ENCODE measurements around the gene VPS39.

The VPS39 gene

DNA sequence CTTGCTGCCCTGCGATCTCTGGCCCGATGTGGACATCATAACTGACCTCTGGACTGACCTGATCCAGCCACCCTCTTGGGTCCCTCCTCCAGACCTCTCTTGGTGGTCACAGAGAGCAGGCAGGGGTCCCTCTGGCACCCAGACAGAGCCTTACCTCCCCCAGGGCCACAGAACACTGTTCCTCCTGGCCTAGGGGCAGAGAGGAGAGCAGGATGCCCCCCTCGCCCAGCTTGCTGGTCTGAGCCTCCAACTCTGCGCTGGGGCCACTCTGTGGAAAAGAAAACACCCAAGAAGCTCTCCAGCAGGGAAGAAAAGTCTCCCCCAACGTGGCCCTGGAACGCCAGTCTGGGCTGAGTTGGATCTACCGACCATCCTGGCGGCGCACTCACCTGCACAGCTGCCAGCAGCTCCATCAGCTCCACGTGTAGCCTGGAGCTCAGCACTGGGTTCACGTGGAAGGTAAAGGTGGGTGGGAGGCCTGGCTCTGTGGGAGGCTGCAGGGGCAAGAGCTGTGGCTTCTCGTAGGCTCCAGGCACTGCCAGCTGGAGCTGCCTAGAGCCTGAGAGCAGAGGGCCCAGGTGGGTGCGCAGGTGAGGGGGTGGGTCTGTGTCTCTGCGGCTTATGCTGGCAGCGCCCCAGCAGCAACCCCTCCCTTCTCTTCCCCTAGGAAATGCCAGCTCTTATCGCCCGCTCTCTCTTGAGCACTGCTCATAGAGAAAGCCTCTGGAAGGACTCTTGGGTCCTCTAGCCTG lies 57.7 kb downstream of the VPS39 start:
- H3K4me3 ChIP-seq (ENCODE audit: low read length): no peak overlapping the region
- no peak for DNase-seq (ENCODE audit: low read depth, low spot score)

DNA sequence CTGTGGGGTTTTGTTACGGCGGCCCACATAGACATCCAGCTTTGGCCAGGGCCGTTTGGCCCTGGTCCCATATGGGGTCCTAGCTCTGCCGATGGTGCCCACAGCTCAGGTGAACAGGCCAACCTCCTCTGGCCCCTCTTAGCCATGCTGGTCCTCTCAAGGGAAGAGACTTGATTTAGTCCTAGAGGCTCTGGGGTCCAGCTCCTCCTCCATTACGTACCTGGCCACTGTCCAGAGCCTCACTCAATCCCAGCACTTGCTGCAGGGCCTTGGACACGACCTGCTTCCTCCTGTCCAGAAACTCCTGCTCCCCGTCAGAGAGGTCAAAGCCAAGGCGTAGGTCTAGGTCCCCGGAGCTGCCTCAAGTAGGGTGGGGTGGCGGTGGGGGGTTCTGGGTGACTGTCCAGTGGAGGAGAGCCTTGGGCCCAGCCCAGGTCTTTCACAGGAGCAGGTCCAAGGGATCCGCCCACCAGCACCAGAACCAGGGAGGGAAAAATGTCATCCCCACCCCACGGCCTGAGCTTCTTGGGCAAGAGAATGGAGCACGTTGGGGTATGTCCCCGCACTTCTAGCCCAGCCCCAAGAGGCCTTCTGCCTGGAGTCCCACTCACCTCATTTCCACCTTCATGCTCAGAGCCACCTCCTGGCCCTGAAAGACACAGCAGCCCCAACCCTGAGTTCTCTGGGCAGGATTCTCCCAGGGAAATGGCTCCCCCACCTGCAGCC lies 58.4 kb downstream of the VPS39 start:
- no peak overlapping the region for H3K4me3 ChIP-seq (ENCODE audit: low read length)
- DNase-seq (ENCODE audit: low read depth, low spot score): no peak

DNA sequence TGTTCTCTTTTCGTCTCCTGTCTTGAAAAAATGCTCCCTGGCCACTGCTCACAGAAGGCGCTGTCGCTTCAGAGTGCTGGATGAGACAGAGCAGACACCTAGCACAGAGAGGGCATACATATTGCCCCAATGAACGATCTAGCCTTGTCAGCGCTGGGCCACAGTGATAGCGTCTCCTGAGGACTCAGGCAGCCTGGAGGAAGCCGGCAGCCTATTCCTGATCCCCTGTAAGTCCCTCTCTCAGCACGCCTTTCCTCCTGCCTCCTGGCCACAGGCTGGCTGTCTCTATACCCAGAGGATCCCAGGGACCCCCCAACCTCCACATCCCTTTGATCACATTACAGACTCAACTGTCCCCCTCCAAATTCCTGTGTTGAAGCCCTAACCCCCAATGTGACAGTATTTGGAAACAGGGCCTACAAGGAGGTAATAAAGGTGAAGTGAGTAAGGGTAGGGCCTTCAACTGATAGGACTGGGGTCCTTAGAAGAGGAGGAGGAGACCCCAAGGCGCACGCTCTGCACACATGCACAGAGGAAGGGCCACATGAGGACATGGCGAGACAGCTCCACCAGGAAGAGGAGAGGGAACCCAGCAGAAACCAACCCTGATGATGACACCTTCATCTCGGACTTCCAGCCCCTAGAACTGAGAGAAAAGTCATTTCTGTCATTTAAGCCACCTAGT lies 59.2 kb downstream of the VPS39 start:
- no peak overlapping the region for H3K4me3 ChIP-seq (ENCODE audit: low read length)
- no peak for DNase-seq (ENCODE audit: low read depth, low spot score)

DNA sequence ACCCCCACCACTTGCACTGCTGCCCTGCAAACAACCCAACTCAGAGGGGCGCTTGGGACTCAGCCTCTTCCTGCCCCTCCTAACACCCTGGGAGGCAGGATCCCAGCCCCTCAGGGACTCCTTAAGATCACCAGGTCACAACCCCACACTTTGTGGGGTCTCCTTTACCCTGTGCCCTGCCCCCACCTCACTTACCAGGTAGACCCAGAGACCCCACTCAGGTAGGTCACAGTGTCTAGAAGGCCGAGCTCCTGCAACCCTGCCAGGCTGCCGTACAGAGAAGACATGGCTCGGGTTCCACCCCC lies 60.7 kb downstream of the VPS39 start:
- no peak for DNase-seq (ENCODE audit: low read depth, low spot score)
- H3K4me3 ChIP-seq (ENCODE audit: low read length): no peak overlapping the region

DNA sequence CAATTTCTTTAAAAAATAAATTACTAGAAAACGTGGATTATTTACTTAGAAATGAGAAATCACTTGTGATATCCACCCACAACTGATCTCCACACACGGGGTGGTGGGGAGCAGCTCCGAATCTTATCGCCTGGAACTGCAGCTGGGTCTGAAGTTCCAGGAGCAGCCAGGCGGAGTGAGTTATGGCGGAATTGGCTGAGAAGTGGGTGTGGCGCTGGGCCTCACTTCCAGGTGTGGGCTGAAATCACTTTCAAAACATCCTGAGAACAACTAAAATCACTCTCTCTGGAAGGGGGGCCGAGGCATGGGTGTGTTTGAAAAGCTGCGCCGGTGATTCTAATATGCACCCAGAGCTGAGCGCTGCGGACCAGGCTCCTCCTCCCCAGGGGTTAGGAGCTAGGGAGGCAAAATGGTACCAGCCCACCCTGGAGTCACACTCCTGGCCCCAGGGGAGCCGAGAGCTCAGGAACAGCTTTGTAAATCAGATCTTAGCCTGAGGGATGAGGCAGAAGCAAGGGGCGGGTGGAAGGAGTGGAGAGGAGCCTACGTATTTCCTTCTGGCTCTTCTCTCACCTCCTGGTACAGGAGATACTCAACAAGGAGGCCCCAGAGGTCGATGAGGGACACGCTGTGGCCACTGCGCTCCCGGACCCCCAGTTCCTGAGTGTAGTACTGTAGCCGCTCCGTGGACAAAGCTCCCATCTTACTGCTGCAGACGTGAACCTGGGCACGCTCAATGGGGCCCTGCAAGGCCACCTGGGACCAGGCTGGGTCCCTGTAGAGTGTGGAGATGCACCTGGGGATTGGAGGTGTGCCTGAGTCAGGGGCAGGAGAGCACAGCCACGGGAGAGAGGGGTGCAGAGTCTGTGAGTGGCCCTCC lies 61.3 kb downstream of the VPS39 start:
- DNase-seq (ENCODE audit: low read depth, low spot score): no peak
- H3K4me3 ChIP-seq (ENCODE audit: low read length): no peak overlapping the region

- H3K4me3 ChIP-seq (ENCODE audit: low read length): no peak overlapping the region
- no peak for DNase-seq (ENCODE audit: low read depth, low spot score)
Measured at GRCh38 chr15:42145546-42146455, 62.3 kb downstream of the VPS39 start.

DNA sequence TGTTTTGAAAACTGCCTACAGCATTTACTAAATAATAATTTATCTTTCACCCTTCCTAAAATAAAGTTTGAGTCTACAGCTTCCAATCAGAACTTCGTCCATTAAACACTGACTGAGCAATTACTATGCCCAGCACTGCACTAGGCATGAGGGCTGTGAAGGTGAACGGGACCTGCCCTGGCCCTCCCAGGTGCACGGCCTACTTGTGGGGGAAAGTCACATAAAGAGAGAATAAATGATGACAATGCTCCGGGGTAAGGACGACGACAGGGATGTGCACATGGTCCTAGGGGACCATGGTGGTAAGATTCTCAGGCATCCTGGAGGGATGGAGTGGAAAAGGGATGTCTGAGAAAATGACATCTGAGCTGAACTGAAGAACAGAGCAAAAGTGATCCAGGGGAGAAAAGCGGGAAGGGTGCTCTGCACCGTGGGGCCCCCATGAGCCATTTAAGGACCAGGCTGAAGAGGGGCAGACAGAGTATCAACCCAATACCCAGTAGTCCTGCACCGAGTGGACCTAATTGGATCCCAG lies 63.2 kb downstream of the VPS39 start:
- DNase-seq (ENCODE audit: low read depth, low spot score): no peak
- no peak overlapping the region for H3K4me3 ChIP-seq (ENCODE audit: low read length)

- no peak overlapping the region for H3K4me3 ChIP-seq (ENCODE audit: low read length)
- DNase-seq (ENCODE audit: low read depth, low spot score): no peak
Measured at GRCh38 chr15:42143866-42144625, 64.1 kb downstream of the VPS39 start.

- DNase-seq (ENCODE audit: low read depth, low spot score): no peak
- no peak overlapping the region for H3K4me3 ChIP-seq (ENCODE audit: low read length)
Measured at GRCh38 chr15:42143356-42143755, 64.7 kb downstream of the VPS39 start.

DNA sequence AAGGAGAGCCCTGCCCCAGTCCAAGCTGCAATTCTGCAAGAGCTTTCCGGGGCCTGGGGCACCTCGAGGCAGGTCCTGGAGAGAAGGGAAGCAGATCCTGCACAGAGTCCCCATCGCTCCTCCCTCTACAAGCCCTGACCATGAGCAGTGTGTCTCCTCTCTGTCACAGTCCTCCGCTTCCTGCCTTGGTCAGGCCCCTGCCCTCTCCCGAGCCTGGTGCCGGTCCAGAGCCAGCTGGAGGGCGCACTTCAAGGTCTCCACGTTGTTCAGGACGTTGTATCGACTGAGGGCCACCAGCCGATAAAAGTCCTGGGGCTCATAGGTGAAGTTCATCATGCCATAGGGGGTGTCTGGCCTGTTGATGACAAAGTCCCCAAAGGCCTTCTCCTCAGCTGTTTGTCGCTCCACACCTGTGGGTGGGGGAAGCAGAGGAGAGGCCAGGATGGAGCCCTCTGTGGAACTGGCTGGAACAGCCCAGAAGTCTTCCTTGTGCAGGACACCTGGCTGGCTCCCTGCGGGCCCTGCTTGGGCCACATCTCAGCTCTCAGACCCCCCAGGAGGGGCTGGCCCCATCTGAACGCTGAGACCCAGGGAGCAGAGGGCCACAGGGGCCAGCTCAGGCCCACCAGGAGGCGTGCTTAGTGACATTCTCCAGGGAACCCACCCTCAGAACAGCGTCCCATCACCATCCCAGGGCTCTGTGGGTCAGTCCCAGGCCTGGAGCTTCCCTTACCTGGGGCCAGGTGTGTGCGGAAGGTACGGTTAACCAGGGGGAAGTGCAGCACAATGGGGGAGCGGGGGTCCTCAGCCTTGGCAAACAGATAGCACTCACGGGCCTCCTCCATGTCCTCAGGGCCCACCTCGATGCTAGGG lies 66.1 kb downstream of the VPS39 start:
- no peak for DNase-seq (ENCODE audit: low read depth, low spot score)
- no peak overlapping the region for H3K4me3 ChIP-seq (ENCODE audit: low read length)

DNA sequence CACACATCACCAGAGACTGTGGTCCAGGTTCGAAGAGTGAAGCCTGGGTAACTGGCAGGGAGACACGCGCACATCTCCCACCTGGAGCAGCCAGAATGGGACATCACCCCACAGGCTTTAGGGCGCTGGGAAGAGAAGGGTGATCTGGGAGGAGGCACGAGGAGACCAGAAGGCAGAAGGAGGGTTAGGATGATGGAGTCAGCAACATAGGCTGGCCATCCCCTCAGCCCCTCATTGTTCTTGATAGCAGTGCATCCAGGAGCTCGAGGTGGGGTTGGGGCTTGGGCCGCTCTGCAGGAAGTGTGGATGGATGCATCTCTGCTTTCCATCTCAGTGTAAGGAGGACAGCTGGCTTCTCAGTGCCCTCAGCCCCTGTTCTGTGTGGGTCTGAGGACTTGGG lies 66.9 kb downstream of the VPS39 start:
- no peak for DNase-seq (ENCODE audit: low read depth, low spot score)
- no peak overlapping the region for H3K4me3 ChIP-seq (ENCODE audit: low read length)

DNA sequence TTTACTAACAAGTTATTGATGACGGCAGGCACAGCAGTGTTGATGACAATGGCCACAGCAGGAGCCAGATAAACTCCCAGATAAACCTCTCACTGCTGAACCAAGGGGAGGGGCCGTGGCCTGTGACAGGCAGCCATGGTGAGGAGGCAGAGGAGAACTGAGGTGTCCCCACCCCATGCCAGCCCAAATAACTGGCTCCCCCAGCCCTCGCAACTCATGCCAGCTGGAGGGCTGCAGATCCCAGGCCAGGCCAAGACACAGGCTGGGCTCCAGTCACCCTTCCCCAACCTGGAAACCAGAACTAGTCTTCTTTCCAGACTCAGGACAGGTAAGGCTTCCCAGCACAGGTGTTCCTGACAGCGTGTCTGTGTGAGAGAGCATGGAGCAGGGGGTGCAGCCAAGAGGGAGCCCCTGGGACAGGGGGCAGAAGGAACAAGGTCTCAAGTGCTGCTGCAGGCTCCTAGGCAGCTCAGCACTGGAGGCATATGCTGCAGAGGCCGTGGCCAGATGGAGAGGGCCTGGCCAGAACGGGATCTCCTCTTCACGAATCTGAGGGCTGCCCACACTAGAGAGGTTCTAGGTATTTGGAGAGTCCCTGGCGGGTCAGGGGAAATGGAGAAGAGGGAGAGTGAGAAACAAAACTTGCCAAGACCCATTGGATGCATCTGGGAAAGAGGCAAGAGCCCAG lies 67.6 kb downstream of the VPS39 start:
- no peak for DNase-seq (ENCODE audit: low read depth, low spot score)
- no peak overlapping the region for H3K4me3 ChIP-seq (ENCODE audit: low read length)

- DNase-seq (ENCODE audit: low read depth, low spot score): no peak
- H3K4me3 ChIP-seq (ENCODE audit: low read length): no peak overlapping the region
Measured at GRCh38 chr15:42139596-42139995, 68.5 kb downstream of the VPS39 start.

DNA sequence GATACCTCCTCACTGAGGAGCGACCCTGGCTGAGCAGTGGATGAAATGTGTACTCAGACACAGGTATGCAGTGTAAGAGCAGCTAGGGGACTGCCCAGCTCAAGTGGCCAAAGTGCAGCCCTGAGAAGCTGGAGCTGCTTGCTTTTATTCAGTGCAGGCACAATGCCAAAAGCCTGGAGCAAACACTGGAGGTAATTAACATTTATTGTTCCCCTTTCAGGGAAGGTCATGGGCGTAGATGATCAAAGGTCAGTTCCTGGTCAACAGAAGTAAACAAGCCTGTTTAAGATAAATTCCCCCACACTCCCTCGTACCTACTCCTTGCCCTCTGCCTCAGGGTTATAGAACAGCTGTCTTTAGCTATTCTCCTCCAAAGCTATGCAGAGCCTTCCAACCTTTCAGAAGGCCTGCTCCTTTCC lies 69.1 kb downstream of the VPS39 start:
- no peak for DNase-seq (ENCODE audit: low read depth, low spot score)
- no peak overlapping the region for H3K4me3 ChIP-seq (ENCODE audit: low read length)

DNA sequence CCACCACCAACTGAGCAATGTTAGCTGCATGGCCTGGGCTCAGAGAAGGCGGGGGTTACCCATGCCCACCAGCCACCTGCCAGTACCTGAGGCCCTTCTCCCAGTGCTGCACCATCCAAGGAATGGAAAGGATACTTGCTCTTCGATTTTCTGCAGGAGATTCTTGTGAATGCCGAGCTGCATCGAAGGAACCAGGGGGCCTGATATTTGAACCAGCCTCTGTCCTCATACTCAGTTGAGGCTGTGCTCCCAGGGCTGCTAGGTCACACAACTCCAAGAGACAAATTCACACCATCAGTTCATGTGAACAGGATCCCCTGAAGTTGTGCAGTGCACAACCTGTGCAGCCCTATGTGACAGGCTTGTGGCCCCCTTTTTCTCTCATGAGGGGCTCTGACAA lies 69.7 kb downstream of the VPS39 start:
- H3K4me3 ChIP-seq (ENCODE audit: low read length): no peak overlapping the region
- DNase-seq (ENCODE audit: low read depth, low spot score): no peak
